Immature natural killer cell (primary cell): Measurements from ENCODE around the gene ACTN2. TPM values are rescaled to one million over a fixed set of nuclear protein-coding genes. Genes with fewer than 3 reads are reported as not detected.

ENCODE experiments used
- DNase-seq, 3 donors: peaks; one replicate each; pipeline ENCODE4 v3.0.0; 2022; ENCODE audit warnings: mixed read lengths in 1 of 3
- H3K27ac Mint-ChIP-seq, 6 donors: one replicate each; pipeline ENCODE4 v1.8.0; 2020; ENCODE audit warnings: mixed read lengths in 6 of 6, mild to moderate bottlenecking in 5 of 6, inconsistent platforms in 4 of 6, moderate library complexity in 3 of 6
- H3K27me3 Mint-ChIP-seq, 3 donors: one replicate each; pipeline ENCODE4 v1.8.0; 2020 to 2021; ENCODE audit warnings: low read depth in 3 of 3, mild to moderate bottlenecking in 3 of 3, mixed read lengths in 3 of 3, moderate library complexity in 3 of 3, inconsistent platforms in 1 of 3
- H3K36me3 Mint-ChIP-seq, 3 donors: one replicate each; pipeline ENCODE4 v1.8.0; 2020; ENCODE audit warnings: mixed read lengths in 3 of 3, inconsistent platforms in 2 of 3, mild to moderate bottlenecking in 2 of 3
- H3K4me1 Mint-ChIP-seq, 2 donors: one replicate each; pipeline ENCODE4 v1.8.0; 2020; ENCODE audit warnings: inconsistent platforms in 2 of 2, mild to moderate bottlenecking in 2 of 2, mixed read lengths in 2 of 2, moderate library complexity in 1 of 2
- H3K4me3 Mint-ChIP-seq, 5 donors: one replicate each; pipeline ENCODE4 v1.8.0; 2020; ENCODE audit warnings: mild to moderate bottlenecking in 5 of 5, mixed read lengths in 5 of 5, inconsistent platforms in 3 of 5, moderate library complexity in 3 of 5
- H3K9me3 Mint-ChIP-seq, 6 donors: one replicate each; pipeline ENCODE4 v1.8.0; 2020; ENCODE audit warnings: mild to moderate bottlenecking in 6 of 6, mixed read lengths in 6 of 6, inconsistent platforms in 4 of 6, moderate library complexity in 3 of 6
- polyA plus RNA-seq, 3 donors: library from polyadenylated mRNA; unstranded; fragments of 300-500 nt; fragmentation: Illumina TruSeq; gene quantifications; one replicate each; pipeline ENCODE4 v1.2.3, GENCODE V29; 2021

The ACTN2 gene
- polyA plus RNA-seq, 3 donors from 2014 or later, result not detected

DNA sequence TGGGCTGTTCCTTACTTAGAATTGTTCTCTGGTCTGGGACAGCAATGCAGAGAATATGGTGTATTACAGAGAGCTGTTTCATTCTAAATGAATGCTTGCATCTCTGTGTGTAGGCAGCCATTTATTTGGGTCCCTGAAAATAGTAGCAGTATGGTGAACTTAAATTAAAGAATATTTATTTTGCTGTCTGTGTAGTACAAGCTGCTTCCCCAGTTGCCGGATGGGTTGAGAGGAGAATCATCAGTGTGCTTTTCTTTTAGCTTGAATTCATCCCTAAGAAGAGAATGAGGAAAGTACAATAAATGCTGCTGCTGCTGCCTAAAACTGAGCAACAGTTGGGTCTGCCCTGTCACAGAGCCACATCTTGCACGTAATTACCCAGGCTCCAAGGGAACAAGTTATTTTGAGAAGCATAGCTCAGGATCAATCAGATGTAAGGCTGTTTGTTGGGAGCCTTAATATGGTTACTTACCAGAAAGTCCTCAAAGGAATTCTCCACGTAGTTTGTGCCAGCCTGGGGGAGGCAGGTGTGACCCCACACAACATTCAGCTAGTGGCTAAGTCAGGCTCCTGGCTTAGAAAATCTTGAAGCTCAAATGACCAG, 16.6 kb downstream of the ACTN2 start:
- no peak for DNase-seq
- no peaks in the 10 kb centered on the region for H3K36me3 Mint-ChIP-seq
- H3K27me3 Mint-ChIP-seq, result peaks cover 0 to 11% (median 6%) of the 10 kb centered on the region in 3 donors
- no peak overlapping the region for H3K4me3 Mint-ChIP-seq
- no peaks in the 10 kb centered on the region for H3K9me3 Mint-ChIP-seq
- H3K4me1 Mint-ChIP-seq, result no peaks in the 10 kb centered on the region
- H3K27ac Mint-ChIP-seq, result no peak overlapping the region

DNA sequence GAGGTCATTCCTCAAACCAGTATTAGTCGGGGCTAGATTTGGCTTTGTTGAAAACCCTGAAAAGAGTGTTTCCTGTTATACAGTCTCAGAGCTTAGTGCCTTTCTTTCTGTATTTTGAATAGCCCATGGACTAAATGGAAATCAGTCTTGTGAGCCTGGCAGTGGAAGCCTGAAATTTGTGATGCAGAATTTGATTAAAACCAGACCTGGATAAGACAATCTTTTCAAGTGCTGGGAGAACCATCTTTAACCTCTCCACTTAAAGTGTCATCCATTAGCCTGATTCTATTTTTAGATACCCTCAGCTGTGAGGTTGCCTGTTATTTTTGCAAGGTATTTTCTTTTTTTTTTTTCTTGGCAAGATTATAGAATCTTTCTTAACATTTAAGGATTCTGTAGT, 19.5 kb downstream of the ACTN2 start:
- Mint-ChIP-seq H3K4me3 (no peak overlapping the region), H3K9me3 (no peaks in the 10 kb centered on the region), H3K27me3 (peaks cover 0 to 6% (median 6%) of the 10 kb centered on the region in 3 donors), H3K27ac (no peak overlapping the region), H3K4me1 (no peaks in the 10 kb centered on the region), H3K36me3 (no peaks in the 10 kb centered on the region)
- DNase-seq, result no peak

DNA sequence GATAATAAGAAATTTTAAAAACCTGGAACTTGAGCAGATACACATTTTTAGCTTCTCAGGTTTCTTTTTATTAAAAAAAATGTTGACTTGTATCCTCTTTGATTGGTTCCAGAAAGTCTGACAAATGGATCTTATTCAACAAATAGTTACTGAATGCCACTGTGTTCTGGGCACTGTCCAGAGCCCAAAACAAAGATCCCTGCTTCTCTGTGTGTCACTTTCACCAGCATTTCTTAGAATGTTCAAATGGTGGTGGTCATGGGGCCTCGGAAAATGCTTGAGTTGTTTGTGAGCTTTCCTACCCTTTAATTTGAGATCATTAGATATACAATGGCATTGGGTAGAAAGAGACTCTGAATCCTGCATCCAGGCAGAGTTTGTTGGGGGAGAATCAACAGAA, 19.9 kb downstream of the ACTN2 start:
- Mint-ChIP-seq H3K27me3 (peaks cover 0 to 6% (median 6%) of the 10 kb centered on the region in 3 donors), H3K9me3 (no peaks in the 10 kb centered on the region), H3K36me3 (no peaks in the 10 kb centered on the region), H3K4me3 (no peak overlapping the region), H3K4me1 (no peaks in the 10 kb centered on the region), H3K27ac (no peak overlapping the region)
- DNase-seq, result no peak

DNA sequence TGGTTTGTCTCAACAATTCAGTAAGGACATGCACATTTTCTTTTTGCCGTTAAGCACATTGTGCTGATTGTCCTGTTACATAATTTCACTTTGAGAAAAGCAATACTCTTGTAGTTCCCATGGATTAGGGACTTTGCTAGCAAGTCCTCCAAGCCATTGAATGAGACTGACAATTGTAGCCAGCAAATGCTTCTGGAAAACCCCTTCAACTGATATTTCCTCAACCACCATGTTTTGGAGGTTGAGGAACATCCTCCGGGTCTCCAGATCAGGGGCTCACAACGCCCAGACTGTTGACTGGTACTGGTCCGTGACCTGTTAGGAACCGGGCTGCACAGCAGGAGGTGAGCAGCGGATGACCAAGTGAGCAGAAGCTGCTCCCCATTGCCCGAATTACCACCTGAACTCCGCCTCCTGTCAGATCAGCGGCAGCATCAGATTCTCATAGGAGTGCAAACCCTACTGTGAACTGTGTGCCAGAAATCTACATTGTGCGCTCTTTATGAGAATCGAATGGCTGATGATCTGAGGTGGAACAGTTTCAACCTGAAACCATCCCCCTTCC, 24.1 kb downstream of the ACTN2 start:
- no peak overlapping the region for H3K27ac Mint-ChIP-seq
- no peak overlapping the region for H3K4me3 Mint-ChIP-seq
- H3K4me1 Mint-ChIP-seq, result no peaks in the 10 kb centered on the region
- DNase-seq, result no peak
- H3K27me3 Mint-ChIP-seq, result peaks cover 0 to 13% (median 2%) of the 10 kb centered on the region in 3 donors
- H3K36me3 Mint-ChIP-seq, result no peaks in the 10 kb centered on the region
- no peaks in the 10 kb centered on the region for H3K9me3 Mint-ChIP-seq

DNA sequence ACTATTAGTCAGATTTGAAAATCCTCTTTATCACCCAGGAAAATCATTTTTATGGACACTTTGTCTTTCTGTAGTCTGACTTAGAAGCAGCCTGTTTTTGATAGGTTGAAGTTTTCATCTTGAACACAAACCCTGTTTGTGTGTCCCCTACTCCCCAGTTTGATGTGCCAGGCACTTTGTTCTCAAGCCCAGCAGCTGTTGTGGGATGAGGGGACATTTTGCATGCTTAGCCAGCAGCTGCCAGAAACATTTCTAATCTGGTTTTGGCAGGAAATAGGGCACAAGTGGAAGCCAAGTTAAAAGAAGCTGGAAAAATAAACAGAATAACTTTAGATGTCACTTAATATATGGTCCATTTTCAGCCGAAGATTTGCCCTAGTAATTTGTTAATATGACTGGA, 29.9 kb downstream of the ACTN2 start:
- peaks cover 0 to 9% (median 1%) of the 10 kb centered on the region in 3 donors for H3K27me3 Mint-ChIP-seq
- H3K36me3 Mint-ChIP-seq, result no peaks in the 10 kb centered on the region
- no peaks in the 10 kb centered on the region for H3K4me1 Mint-ChIP-seq

DNA sequence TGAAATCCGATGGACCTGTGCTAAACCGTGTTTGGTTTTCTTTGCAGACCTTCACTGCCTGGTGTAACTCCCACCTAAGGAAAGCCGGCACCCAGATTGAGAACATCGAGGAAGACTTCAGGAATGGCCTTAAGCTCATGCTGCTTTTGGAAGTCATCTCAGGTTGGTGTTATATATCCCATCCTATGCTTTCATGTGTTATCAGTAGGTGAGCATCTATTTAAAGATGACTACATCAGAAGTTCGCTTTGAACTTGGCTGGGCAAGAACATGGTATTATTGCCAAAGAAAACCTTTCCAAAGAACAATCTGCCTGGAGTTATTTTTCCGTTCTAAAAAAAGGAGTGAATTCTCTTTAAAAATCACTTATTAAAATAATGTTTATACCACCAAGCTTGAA, 31.5 kb downstream of the ACTN2 start:
- Mint-ChIP-seq H3K27ac (no peak overlapping the region), H3K9me3 (peaks cover 0 to 2% (median 0%) of the 10 kb centered on the region in 6 donors), H3K4me1 (no peaks in the 10 kb centered on the region), H3K4me3 (no peak overlapping the region), H3K36me3 (no peaks in the 10 kb centered on the region), H3K27me3 (peaks cover 0 to 4% (median 1%) of the 10 kb centered on the region in 3 donors)
- no peak for DNase-seq

More for the DNA sequence above, 29.9 kb downstream of the ACTN2 start:
- Mint-ChIP-seq H3K9me3 (peaks cover 0 to 2% (median 0%) of the 10 kb centered on the region in 6 donors), H3K27ac (no peak overlapping the region), H3K4me3 (no peak overlapping the region)
- DNase-seq, result no peak

DNA sequence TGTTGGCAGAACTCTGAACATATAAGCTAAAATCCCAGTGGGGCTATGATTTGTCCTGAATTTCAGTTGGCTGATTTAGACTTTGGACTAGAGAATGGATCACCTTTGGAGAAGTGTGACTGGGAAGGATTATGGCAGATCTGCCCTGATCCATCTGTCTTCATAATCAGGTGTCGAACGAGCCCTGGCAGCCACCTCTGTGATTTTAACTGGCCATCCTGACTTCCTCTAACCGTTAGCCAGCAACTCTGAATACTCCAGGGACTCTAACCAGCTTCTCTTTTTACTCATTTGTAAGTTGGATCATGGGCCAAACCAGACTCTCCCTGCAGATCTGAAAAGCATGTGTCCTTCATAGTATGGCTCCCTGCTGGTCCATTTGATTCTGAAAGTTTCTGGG, 32.0 kb downstream of the ACTN2 start:
- H3K27me3 Mint-ChIP-seq, result peaks cover 0 to 2% (median 1%) of the 10 kb centered on the region in 3 donors
- DNase-seq, result no peak

DNA sequence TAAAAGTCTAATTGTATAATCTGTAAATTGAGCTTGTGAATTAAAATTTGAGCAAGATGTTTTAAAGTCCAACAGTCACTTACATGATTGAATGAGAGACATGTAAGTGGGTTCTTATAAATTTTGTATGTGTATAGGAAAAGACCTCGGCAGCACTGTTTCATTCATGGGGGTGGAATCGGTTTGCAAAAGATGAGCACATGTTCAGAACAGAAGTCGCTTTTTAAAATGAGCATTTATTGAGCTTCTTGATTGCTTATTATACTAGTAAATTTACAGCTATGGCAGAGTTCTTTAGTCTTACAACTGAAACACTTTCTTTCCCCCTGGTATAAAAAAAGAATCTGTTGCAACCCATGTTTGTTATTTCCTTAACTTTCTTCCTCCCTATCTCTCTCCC, 33.9 kb downstream of the ACTN2 start:
- Mint-ChIP-seq H3K36me3 (no peaks in the 10 kb centered on the region), H3K27ac (no peak overlapping the region), H3K4me3 (no peak overlapping the region), H3K27me3 (peaks cover 0 to 4% (median 1%) of the 10 kb centered on the region in 3 donors), H3K4me1 (no peaks in the 10 kb centered on the region), H3K9me3 (peaks cover 0 to 2% (median 0%) of the 10 kb centered on the region in 6 donors)
- DNase-seq, result no peak

More for the DNA sequence above, 32.0 kb downstream of the ACTN2 start:
- no peak overlapping the region for H3K27ac Mint-ChIP-seq
- no peaks in the 10 kb centered on the region for H3K36me3 Mint-ChIP-seq
- no peak overlapping the region for H3K4me3 Mint-ChIP-seq
- H3K4me1 Mint-ChIP-seq, result no peaks in the 10 kb centered on the region
- H3K9me3 Mint-ChIP-seq, result peaks cover 0 to 2% (median 0%) of the 10 kb centered on the region in 6 donors

DNA sequence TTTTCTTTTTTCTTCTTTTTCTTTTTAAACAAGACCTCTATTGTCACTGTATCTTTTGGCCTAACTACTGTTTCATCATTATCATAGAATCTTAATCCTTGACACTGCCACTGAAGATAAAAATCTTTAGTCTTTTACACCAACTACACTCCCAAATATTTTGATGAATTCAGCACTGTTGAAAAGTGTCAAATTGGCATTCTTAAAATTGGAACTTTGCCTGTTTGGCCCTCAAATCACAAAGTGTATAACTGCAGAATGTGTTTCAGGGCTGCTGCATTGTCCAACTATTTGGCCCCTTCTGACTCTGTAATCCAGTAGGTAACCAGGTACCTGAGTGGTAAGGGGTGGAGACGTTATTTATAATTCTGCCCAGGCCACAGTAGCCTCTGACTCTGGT, 34.3 kb downstream of the ACTN2 start:
- Mint-ChIP-seq H3K9me3 (peaks cover 0 to 2% (median 0%) of the 10 kb centered on the region in 6 donors), H3K4me3 (no peak overlapping the region), H3K27ac (no peak overlapping the region), H3K4me1 (no peaks in the 10 kb centered on the region), H3K36me3 (no peaks in the 10 kb centered on the region), H3K27me3 (peaks cover 0 to 6% (median 1%) of the 10 kb centered on the region in 3 donors)
- no peak for DNase-seq

DNA sequence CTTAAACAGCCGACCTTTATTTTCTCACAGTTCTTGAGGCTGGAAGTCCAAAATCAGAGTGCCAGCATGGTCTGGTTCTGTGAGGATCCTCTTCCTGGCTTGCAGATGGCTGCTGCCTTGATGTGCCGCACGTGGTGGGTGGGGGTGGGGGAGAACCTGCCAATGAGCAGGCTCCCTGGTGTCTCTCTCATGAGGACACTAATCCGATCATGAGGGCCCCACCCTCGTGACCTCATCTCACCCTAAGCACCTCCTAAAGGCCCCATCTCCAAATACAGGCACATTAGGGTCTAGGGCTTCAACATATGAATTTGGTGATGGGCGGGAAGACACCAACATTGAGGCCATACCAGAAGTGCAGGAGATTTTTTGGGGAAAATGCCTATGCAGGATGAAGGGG, 37.8 kb downstream of the ACTN2 start:
- Mint-ChIP-seq H3K4me3 (no peak overlapping the region), H3K9me3 (no peaks in the 10 kb centered on the region), H3K27ac (no peak overlapping the region), H3K36me3 (no peaks in the 10 kb centered on the region), H3K4me1 (no peaks in the 10 kb centered on the region), H3K27me3 (peaks cover 0 to 4% (median 3%) of the 10 kb centered on the region in 3 donors)
- DNase-seq, result no peak

DNA sequence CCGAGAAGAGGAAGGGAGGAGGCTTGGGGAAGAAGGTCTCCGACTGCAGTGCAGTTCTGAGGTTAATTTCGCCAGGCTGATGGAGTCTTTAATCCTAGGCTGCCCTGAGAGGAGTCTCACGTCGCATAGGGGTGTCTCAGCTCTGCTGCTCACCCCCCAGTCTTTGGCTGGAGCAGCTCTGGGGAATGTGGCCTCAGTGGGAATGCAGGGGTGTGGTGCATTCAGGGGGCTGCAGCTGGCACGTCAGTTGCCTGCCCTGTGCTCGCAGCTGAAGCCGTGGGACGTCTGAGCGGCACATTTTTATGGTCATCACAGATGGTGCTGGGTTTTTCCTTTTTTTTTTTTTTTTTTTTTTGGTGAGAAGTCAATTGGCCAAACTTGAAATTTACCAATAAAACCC, 38.2 kb downstream of the ACTN2 start:
- peaks cover 0 to 4% (median 3%) of the 10 kb centered on the region in 3 donors for H3K27me3 Mint-ChIP-seq
- H3K27ac Mint-ChIP-seq, result no peak overlapping the region
- no peaks in the 10 kb centered on the region for H3K9me3 Mint-ChIP-seq

DNA sequence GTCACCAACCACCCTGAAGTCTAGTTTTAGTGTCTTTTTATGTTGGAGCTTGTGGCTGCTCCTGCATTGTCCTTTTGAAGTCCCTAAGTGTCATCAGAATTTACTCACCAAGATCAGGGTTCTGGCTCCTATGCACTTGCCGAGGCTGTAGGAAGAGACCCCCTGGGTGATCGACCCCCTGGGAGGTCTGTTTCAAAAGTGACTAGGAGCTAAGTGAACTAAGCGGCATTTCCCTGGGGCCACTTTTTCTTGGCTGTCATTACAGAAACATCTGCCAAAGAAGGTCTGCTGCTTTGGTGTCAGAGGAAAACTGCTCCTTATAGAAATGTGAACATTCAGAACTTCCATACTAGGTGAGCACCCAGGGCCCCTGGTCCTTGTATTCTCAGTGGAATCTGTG, 39.4 kb downstream of the ACTN2 start:
- Mint-ChIP-seq H3K27ac (no peak overlapping the region), H3K27me3 (peaks cover 0 to 4% (median 3%) of the 10 kb centered on the region in 3 donors), H3K9me3 (no peaks in the 10 kb centered on the region), H3K36me3 (no peaks in the 10 kb centered on the region), H3K4me3 (no peak overlapping the region), H3K4me1 (no peaks in the 10 kb centered on the region)
- no peak for DNase-seq

More for the DNA sequence above, 38.2 kb downstream of the ACTN2 start:
- no peaks in the 10 kb centered on the region for H3K4me1 Mint-ChIP-seq
- H3K36me3 Mint-ChIP-seq, result no peaks in the 10 kb centered on the region
- DNase-seq, result no peak
- no peak overlapping the region for H3K4me3 Mint-ChIP-seq

DNA sequence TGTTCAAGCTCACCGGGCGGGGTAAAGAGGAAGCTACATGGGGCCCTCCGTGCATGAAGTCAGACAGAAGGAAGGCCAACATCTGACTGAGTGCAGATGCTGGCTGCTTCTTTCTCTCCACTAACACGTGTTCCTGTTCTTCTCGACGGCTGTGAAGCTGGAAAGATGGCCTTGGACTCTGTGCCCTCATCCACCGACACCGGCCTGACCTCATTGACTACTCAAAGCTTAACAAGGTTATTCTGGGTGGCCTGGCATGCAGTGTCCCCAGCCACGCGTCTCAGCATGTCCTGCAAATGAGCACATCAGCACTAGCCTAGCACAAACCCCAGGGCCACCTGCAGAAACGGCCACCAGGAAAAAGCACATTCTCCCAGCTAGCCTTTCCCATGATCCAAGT, 41.2 kb downstream of the ACTN2 start:
- no peak for DNase-seq
- H3K27me3 Mint-ChIP-seq, result peaks cover 0 to 4% (median 3%) of the 10 kb centered on the region in 3 donors
- H3K36me3 Mint-ChIP-seq, result no peaks in the 10 kb centered on the region
- no peak overlapping the region for H3K27ac Mint-ChIP-seq
- no peaks in the 10 kb centered on the region for H3K9me3 Mint-ChIP-seq
- H3K4me3 Mint-ChIP-seq, result no peak overlapping the region
- no peaks in the 10 kb centered on the region for H3K4me1 Mint-ChIP-seq

DNA sequence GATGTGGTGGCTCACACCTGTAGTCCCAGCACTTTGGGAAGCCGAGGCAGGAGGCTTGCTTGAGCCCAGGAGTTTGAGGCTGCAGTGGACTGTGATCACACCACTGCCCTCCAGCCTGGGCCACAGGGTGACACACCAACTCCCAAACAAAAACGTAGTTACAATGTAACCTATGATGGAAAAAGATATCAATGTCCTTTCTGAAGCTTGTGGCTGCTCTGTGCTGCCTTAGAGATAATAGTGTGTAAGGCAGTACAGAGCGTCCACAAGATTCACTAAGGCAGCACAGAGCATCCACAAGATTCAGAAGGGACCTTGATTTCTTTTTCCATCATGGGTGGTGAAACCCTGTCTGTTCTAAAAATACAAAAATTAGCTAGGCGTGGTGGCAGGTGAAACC, 42.5 kb downstream of the ACTN2 start:
- no peak for DNase-seq
- peaks cover 0 to 7% (median 4%) of the 10 kb centered on the region in 3 donors for H3K27me3 Mint-ChIP-seq
- no peaks in the 10 kb centered on the region for H3K9me3 Mint-ChIP-seq
- H3K4me3 Mint-ChIP-seq, result no peak overlapping the region
- no peaks in the 10 kb centered on the region for H3K4me1 Mint-ChIP-seq
- H3K27ac Mint-ChIP-seq, result no peak overlapping the region
- H3K36me3 Mint-ChIP-seq, result no peaks in the 10 kb centered on the region

DNA sequence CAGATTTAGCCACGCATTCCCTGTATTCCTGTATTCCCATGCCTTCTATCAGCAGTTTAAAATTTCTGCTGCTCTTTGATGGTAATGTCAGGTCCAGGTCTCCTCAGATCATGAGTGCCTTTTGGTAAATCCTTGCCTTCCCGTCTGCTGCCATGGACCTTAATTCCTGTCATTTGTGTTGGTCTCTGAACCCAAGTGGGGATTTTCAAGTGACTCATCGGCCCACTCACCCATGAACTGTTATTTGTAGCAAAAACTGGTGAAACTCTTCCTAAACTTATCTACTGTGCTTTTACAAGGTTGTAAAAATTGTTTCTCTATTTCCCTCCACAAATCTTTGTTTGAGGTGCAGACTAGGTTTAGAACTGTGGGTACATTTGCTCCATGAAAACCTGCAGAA, 47.4 kb downstream of the ACTN2 start:
- Mint-ChIP-seq H3K27me3 (peaks cover 0 to 4% (median 2%) of the 10 kb centered on the region in 3 donors), H3K27ac (no peak overlapping the region), H3K4me1 (no peaks in the 10 kb centered on the region), H3K36me3 (no peaks in the 10 kb centered on the region), H3K9me3 (no peaks in the 10 kb centered on the region), H3K4me3 (no peak overlapping the region)
- no peak for DNase-seq
